WTC11 (cell line): ENCODE data around the gene NDUFS1.

ENCODE experiments used
- CREB1 ChIP-seq: sonication (generic); formaldehyde crosslinking; IDR thresholded peaks from 2 replicates; pipeline ENCODE4 v1.8.0; 2023; ENCODE audit warnings: mild to moderate bottlenecking, missing genetic modification reagents
- ETV6 ChIP-seq: sonication (generic); formaldehyde crosslinking; IDR thresholded peaks from 2 replicates; pipeline ENCODE4 v1.8.1; 2022; ENCODE audit warnings: mild to moderate bottlenecking, missing genetic modification reagents
- HMGA2 ChIP-seq: fragments of 250-450 bp; sonication (Bioruptor Pico); IDR thresholded peaks from 2 replicates; pipeline ENCODE4 v1.4.0; 2021; ENCODE audit warnings: mild to moderate bottlenecking, moderate library complexity
- NFYB ChIP-seq: sonication (generic); formaldehyde crosslinking; conservative IDR thresholded peaks from 2 replicates; pipeline ENCODE4 v1.8.0; 2022; ENCODE audit warnings: low read depth, missing genetic modification reagents
- NR1H2 ChIP-seq: sonication (generic); formaldehyde crosslinking; IDR thresholded peaks from 2 replicates; pipeline ENCODE4 v1.9.0; 2021; ENCODE audit warnings: mild to moderate bottlenecking, moderate library complexity, missing genetic modification reagents
- NR3C1 ChIP-seq: sonication (generic); formaldehyde crosslinking; conservative IDR thresholded peaks from 2 replicates; pipeline ENCODE4 v1.8.1; 2023; ENCODE audit warnings: low read depth, mild to moderate bottlenecking, missing genetic modification reagents
- SOX15 ChIP-seq: fragments of 250-450 bp; sonication (Bioruptor Pico); IDR thresholded peaks from 2 replicates; pipeline ENCODE4 v1.9.0; 2021; ENCODE audit warnings: mild to moderate bottlenecking
- SP1 ChIP-seq: sonication (generic); formaldehyde crosslinking; conservative IDR thresholded peaks from 2 replicates; pipeline ENCODE4 v1.8.1; 2022; ENCODE audit warnings: missing genetic modification reagents
- TCF7 ChIP-seq: sonication (generic); formaldehyde crosslinking; IDR thresholded peaks from 2 replicates; pipeline ENCODE4 v1.8.0; 2022; ENCODE audit warnings: mild to moderate bottlenecking, low read depth, missing genetic modification reagents, moderate library complexity
- ZNF317 ChIP-seq: sonication (generic); formaldehyde crosslinking; IDR thresholded peaks from 2 replicates; pipeline ENCODE4 v1.8.1; 2023; ENCODE audit warnings: low read depth, mild to moderate bottlenecking, moderate library complexity, missing genetic modification reagents, borderline replicate concordance
- TF ChIP-seq, protein P1 (sequence below): fragments of 200-600 bp; IDR thresholded peaks from 2 replicates; pipeline ENCODE4 v1.8.0; 2022; ENCODE audit warnings: antibody characterized with exemption
- TF ChIP-seq, protein P2 (sequence below): sonication (generic); formaldehyde crosslinking; IDR thresholded peaks from 2 replicates; pipeline ENCODE4 v1.8.1; 2023; ENCODE audit warnings: mild to moderate bottlenecking, missing genetic modification reagents, moderate library complexity
- TF ChIP-seq, protein P3 (sequence below): sonication (generic); formaldehyde crosslinking; IDR thresholded peaks from 2 replicates; pipeline ENCODE4 v1.8.0; 2022; ENCODE audit warnings: missing genetic modification reagents
- TF ChIP-seq, protein P4 (sequence below): sonication (generic); formaldehyde crosslinking; IDR thresholded peaks from 2 replicates; pipeline ENCODE4 v1.8.0; 2023; ENCODE audit warnings: missing genetic modification reagents, mild to moderate bottlenecking, borderline replicate concordance

DNA sequence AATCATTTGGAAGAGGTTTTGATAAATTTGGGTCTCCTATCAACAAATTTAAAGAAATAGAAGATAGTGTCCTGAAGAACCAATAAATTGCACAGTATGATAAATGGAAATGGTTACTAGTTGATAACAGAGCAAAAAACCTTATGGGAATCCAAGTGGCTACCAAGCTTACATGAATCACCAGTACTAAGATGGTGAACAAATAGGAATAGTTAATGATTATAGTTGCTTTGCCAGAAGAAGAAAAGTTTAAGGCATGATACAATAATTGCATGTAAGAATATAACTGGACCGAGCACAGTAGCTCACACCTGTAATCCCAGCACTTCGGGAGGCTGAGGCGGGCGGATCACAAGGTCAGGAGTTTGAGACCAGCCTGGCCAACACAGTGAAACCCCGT lies 53.7 kb downstream of the NDUFS1 start:
- TF ChIP-seq, protein P1, sequence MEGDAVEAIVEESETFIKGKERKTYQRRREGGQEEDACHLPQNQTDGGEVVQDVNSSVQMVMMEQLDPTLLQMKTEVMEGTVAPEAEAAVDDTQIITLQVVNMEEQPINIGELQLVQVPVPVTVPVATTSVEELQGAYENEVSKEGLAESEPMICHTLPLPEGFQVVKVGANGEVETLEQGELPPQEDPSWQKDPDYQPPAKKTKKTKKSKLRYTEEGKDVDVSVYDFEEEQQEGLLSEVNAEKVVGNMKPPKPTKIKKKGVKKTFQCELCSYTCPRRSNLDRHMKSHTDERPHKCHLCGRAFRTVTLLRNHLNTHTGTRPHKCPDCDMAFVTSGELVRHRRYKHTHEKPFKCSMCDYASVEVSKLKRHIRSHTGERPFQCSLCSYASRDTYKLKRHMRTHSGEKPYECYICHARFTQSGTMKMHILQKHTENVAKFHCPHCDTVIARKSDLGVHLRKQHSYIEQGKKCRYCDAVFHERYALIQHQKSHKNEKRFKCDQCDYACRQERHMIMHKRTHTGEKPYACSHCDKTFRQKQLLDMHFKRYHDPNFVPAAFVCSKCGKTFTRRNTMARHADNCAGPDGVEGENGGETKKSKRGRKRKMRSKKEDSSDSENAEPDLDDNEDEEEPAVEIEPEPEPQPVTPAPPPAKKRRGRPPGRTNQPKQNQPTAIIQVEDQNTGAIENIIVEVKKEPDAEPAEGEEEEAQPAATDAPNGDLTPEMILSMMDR, result no peak
- TF ChIP-seq, protein P2, sequence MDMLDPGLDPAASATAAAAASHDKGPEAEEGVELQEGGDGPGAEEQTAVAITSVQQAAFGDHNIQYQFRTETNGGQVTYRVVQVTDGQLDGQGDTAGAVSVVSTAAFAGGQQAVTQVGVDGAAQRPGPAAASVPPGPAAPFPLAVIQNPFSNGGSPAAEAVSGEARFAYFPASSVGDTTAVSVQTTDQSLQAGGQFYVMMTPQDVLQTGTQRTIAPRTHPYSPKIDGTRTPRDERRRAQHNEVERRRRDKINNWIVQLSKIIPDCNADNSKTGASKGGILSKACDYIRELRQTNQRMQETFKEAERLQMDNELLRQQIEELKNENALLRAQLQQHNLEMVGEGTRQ (CRISPR knock-in tag), result no peak
- TF ChIP-seq, protein P3, sequence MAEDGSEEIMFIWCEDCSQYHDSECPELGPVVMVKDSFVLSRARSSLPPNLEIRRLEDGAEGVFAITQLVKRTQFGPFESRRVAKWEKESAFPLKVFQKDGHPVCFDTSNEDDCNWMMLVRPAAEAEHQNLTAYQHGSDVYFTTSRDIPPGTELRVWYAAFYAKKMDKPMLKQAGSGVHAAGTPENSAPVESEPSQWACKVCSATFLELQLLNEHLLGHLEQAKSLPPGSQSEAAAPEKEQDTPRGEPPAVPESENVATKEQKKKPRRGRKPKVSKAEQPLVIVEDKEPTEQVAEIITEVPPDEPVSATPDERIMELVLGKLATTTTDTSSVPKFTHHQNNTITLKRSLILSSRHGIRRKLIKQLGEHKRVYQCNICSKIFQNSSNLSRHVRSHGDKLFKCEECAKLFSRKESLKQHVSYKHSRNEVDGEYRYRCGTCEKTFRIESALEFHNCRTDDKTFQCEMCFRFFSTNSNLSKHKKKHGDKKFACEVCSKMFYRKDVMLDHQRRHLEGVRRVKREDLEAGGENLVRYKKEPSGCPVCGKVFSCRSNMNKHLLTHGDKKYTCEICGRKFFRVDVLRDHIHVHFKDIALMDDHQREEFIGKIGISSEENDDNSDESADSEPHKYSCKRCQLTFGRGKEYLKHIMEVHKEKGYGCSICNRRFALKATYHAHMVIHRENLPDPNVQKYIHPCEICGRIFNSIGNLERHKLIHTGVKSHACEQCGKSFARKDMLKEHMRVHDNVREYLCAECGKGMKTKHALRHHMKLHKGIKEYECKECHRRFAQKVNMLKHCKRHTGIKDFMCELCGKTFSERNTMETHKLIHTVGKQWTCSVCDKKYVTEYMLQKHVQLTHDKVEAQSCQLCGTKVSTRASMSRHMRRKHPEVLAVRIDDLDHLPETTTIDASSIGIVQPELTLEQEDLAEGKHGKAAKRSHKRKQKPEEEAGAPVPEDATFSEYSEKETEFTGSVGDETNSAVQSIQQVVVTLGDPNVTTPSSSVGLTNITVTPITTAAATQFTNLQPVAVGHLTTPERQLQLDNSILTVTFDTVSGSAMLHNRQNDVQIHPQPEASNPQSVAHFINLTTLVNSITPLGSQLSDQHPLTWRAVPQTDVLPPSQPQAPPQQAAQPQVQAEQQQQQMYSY, result no peak
- TF ChIP-seq NR3C1, result no peak
- TF ChIP-seq CREB1, result no peak
- TF ChIP-seq ZNF317 (CRISPR knock-in tag), result no peak
- no peak for TF ChIP-seq ETV6 (CRISPR knock-in tag)
- TF ChIP-seq, protein P4, sequence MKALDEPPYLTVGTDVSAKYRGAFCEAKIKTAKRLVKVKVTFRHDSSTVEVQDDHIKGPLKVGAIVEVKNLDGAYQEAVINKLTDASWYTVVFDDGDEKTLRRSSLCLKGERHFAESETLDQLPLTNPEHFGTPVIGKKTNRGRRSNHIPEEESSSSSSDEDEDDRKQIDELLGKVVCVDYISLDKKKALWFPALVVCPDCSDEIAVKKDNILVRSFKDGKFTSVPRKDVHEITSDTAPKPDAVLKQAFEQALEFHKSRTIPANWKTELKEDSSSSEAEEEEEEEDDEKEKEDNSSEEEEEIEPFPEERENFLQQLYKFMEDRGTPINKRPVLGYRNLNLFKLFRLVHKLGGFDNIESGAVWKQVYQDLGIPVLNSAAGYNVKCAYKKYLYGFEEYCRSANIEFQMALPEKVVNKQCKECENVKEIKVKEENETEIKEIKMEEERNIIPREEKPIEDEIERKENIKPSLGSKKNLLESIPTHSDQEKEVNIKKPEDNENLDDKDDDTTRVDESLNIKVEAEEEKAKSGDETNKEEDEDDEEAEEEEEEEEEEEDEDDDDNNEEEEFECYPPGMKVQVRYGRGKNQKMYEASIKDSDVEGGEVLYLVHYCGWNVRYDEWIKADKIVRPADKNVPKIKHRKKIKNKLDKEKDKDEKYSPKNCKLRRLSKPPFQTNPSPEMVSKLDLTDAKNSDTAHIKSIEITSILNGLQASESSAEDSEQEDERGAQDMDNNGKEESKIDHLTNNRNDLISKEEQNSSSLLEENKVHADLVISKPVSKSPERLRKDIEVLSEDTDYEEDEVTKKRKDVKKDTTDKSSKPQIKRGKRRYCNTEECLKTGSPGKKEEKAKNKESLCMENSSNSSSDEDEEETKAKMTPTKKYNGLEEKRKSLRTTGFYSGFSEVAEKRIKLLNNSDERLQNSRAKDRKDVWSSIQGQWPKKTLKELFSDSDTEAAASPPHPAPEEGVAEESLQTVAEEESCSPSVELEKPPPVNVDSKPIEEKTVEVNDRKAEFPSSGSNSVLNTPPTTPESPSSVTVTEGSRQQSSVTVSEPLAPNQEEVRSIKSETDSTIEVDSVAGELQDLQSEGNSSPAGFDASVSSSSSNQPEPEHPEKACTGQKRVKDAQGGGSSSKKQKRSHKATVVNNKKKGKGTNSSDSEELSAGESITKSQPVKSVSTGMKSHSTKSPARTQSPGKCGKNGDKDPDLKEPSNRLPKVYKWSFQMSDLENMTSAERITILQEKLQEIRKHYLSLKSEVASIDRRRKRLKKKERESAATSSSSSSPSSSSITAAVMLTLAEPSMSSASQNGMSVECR (CRISPR knock-in tag), result no peak
- no peak for TF ChIP-seq NR1H2 (CRISPR knock-in tag)
- TF ChIP-seq HMGA2, result no peak
- TF ChIP-seq SP1 (CRISPR knock-in tag), result no peak
- no peak for TF ChIP-seq NFYB (CRISPR knock-in tag)
- no peak for TF ChIP-seq SOX15
- no peak for TF ChIP-seq TCF7
